H1 (cell line): Measurements from ENCODE around the gene VPS51. TPM values are rescaled to one million over a fixed set of nuclear protein-coding genes. Genes with fewer than 3 reads are reported as not detected.

Experiments used
- CTCF ChIA-PET: fragments of 300-600 bp; sonication (Branson Sonifier 250); formaldehyde crosslinking; loops from one replicate; lab custom pipeline; 2021; ENCODE audit not compliant: partially characterized antibody; lab: Charles Lee
- POLR2A ChIA-PET: fragments of 300-600 bp; sonication (Branson Sonifier 250); formaldehyde crosslinking; loops from one replicate; lab custom pipeline; 2021; ENCODE audit warnings: inconsistent platforms; ENCODE audit not compliant: partially characterized antibody; lab: Charles Lee
- DNase-seq, 2 experiments: peaks; one replicate each; pipeline versions ENCODE4 v3.0.0 to v3.0.0-alpha.2; 2010 to 2022; ENCODE audit warnings: low spot score in 2 of 2, low read depth in 1 of 2, mixed read lengths in 1 of 2
- FAIRE-seq: peaks from 2 replicates; lab custom pipeline; 2011; peaks lifted over from hg19 to GRCh38; lab: Jason Lieb, UNC
- H2AFZ ChIP-seq: 2 replicates; pipeline ENCODE4 v1.8.1; 2012; ENCODE audit warnings: low read length, inconsistent platforms
- H2AK5ac ChIP-seq: 2 replicates; pipeline ENCODE4 v1.6.1; 2013; ENCODE audit warnings: low read depth, low read length
- H2BK120ac ChIP-seq: replicated peaks from 2 replicates; pipeline ENCODE3; 2013; ENCODE audit warnings: low read depth, low read length, inconsistent platforms
- H2BK12ac ChIP-seq: 2 replicates; pipeline ENCODE4 v1.6.1; 2013; ENCODE audit warnings: low read depth, low read length
- H2BK15ac ChIP-seq: 2 replicates; pipeline ENCODE4 v1.6.1; 2013; ENCODE audit warnings: low read length
- H2BK20ac ChIP-seq: 2 replicates; pipeline ENCODE4 v1.6.1; 2013; ENCODE audit warnings: low read length
- H2BK5ac ChIP-seq: 2 replicates; pipeline ENCODE4 v1.6.1; 2013; ENCODE audit warnings: low read depth, low read length
- H3K14ac ChIP-seq: 2 replicates; pipeline ENCODE4 v1.6.1; 2013; ENCODE audit warnings: inconsistent platforms; ENCODE audit not compliant: insufficient read length
- H3K18ac ChIP-seq: 2 replicates; pipeline ENCODE4 v1.6.1; 2013; ENCODE audit warnings: low read length; ENCODE audit errors: extremely low read depth
- H3K23ac ChIP-seq: 2 replicates; pipeline ENCODE4 v1.6.1; 2013; ENCODE audit warnings: inconsistent platforms; ENCODE audit not compliant: insufficient read length
- H3K23me2 ChIP-seq: 2 replicates; pipeline ENCODE4 v1.6.1; 2013; ENCODE audit warnings: low read depth, low read length
- H3K27ac ChIP-seq: 2 replicates; pipeline ENCODE4 v1.6.1; 2011; ENCODE audit warnings: low read depth, low read length, inconsistent platforms
- H3K27me3 ChIP-seq, 4 experiments: replicated peaks in 1 of 4; 1 replicate in 1 of 4; 2 replicates in 3 of 4; pipeline versions ENCODE4 v1.6.1 to v1.8.1; 2011 to 2013; ENCODE audit warnings: low read length in 3 of 4, mild to moderate bottlenecking in 3 of 4, inconsistent platforms in 2 of 4, mixed read lengths in 2 of 4, moderate library complexity in 1 of 4; ENCODE audit not compliant: control insufficient read depth in 3 of 4, insufficient read depth in 3 of 4; ENCODE audit errors: extremely low read depth in 1 of 4
- H3K36me3 ChIP-seq, 4 experiments: 2 replicates each; pipeline versions ENCODE4 v1.6.1 to v1.8.1; 2011 to 2013; ENCODE audit warnings: mild to moderate bottlenecking in 4 of 4, low read length in 3 of 4, moderate library complexity in 2 of 4, control low read depth in 1 of 4, inconsistent platforms in 1 of 4; ENCODE audit not compliant: insufficient read depth in 4 of 4, control insufficient read depth in 2 of 4
- H3K4ac ChIP-seq: replicated peaks from 2 replicates; pipeline ENCODE3; 2013; ENCODE audit warnings: low read length, low read depth, mixed read lengths, inconsistent platforms; ENCODE audit not compliant: insufficient read length
- H3K4me1 ChIP-seq, 4 experiments: replicated peaks in 1 of 4; 1 replicate in 1 of 4; 2 replicates in 3 of 4; pipeline versions ENCODE4 v1.6.1 to v1.8.1; 2011 to 2013; ENCODE audit warnings: low read length in 3 of 4, inconsistent platforms in 2 of 4, mixed read lengths in 1 of 4; ENCODE audit not compliant: insufficient read depth in 4 of 4, control insufficient read depth in 3 of 4
- H3K4me2 ChIP-seq, 2 experiments: 2 replicates each; pipeline versions ENCODE4 v1.6.1 to v1.8.1; 2011 to 2013; ENCODE audit warnings: low read depth in 2 of 2, low read length in 2 of 2, control low read depth in 1 of 2, inconsistent platforms in 1 of 2, mild to moderate bottlenecking in 1 of 2; ENCODE audit not compliant: insufficient read depth in 1 of 2
- H3K4me3 ChIP-seq, 4 experiments: fragments of 200-600, 300-600 bp in 1 of 4; sonication (generic), shearing (Covaris generic), sonication (Bioruptor Twin) in 1 of 4; 2 replicates each; pipeline versions ENCODE4 v1.5.1 to v1.8.1; 2011 to 2016; ENCODE audit warnings: low read length in 4 of 4, low read depth in 3 of 4, control low read depth in 2 of 4, inconsistent platforms in 2 of 4, mild to moderate bottlenecking in 2 of 4, mixed read lengths in 1 of 4, moderate library complexity in 1 of 4; ENCODE audit not compliant: insufficient read depth in 2 of 4; ENCODE audit errors: extremely low read depth in 1 of 4
- H3K56ac ChIP-seq: replicated peaks from 2 replicates; pipeline ENCODE3; 2013; ENCODE audit warnings: low read depth, mild to moderate bottlenecking, mixed read lengths, low read length, inconsistent platforms; ENCODE audit not compliant: insufficient read length
- H3K79me1 ChIP-seq: 2 replicates; pipeline ENCODE4 v1.6.1; 2013; ENCODE audit warnings: low read depth, low read length, control low read depth
- H3K79me2 ChIP-seq, 2 experiments: 2 replicates each; pipeline versions ENCODE4 v1.6.1 to v1.8.1; 2012 to 2013; ENCODE audit warnings: low read length in 2 of 2, mild to moderate bottlenecking in 2 of 2, inconsistent platforms in 1 of 2; ENCODE audit not compliant: insufficient read depth in 2 of 2, control insufficient read depth in 1 of 2
- H3K9ac ChIP-seq, 4 experiments: replicated peaks in 1 of 4; 1 replicate in 1 of 4; 2 replicates in 3 of 4; pipeline versions ENCODE4 v1.6.1 to v1.8.1; 2011 to 2013; ENCODE audit warnings: low read depth in 3 of 4, low read length in 3 of 4, control low read depth in 2 of 4, mild to moderate bottlenecking in 2 of 4, moderate library complexity in 2 of 4, inconsistent platforms in 1 of 4; ENCODE audit errors: extremely low read depth in 1 of 4
- H3K9me3 ChIP-seq, 2 experiments: 2 replicates each; pipeline versions ENCODE4 v1.6.1 to v1.8.1; 2012 to 2013; ENCODE audit warnings: mild to moderate bottlenecking in 2 of 2, moderate library complexity in 2 of 2, control low read depth in 1 of 2, inconsistent platforms in 1 of 2, low read depth in 1 of 2, low read length in 1 of 2, mixed read lengths in 1 of 2; ENCODE audit not compliant: insufficient read depth in 2 of 2
- H4K20me1 ChIP-seq, 2 experiments: replicated peaks in 1 of 2; 2 replicates each; pipeline versions ENCODE3 to v1.8.1; 2011 to 2013; ENCODE audit warnings: inconsistent platforms in 2 of 2, low read length in 2 of 2, mild to moderate bottlenecking in 1 of 2; ENCODE audit not compliant: insufficient read depth in 2 of 2, control insufficient read depth in 1 of 2
- H4K5ac ChIP-seq: 2 replicates; pipeline ENCODE4 v1.6.1; 2013; ENCODE audit warnings: low read length, low read depth, mixed read lengths, inconsistent platforms; ENCODE audit not compliant: insufficient read length
- H4K8ac ChIP-seq: 2 replicates; pipeline ENCODE4 v1.8.0; 2013; ENCODE audit warnings: mild to moderate bottlenecking, moderate library complexity, low read length, inconsistent platforms; ENCODE audit not compliant: insufficient read depth; ENCODE audit errors: extremely low read depth
- H4K91ac ChIP-seq: replicated peaks from 2 replicates; pipeline ENCODE3; 2013; ENCODE audit warnings: low read length, mixed read lengths, inconsistent platforms; ENCODE audit not compliant: insufficient read length
- POLR2AphosphoS5 ChIP-seq: IDR thresholded peaks from 2 replicates; pipeline ENCODE4 v1.6.1; 2011; ENCODE audit warnings: low read depth, low read length
- SP1 ChIP-seq: IDR thresholded peaks from 2 replicates; pipeline ENCODE4 v1.6.1; 2011; ENCODE audit warnings: low read depth, low read length
- WGBS, 2 experiments: shearing (Covaris generic) in 1 of 2; methylation state at CpG; one replicate each; pipeline versions ENCODE4 v1.1.6 to v1.1.7; 2013 to 2015; ENCODE audit warnings: low lambda C conversion rate in 2 of 2, mixed read lengths in 2 of 2, inconsistent platforms in 1 of 2, low coverage in 1 of 2, missing lambda C conversion rate in 1 of 2; ENCODE audit not compliant: insufficient replicate concordance in 2 of 2, insufficient coverage in 1 of 2, insufficient read length in 1 of 2; ENCODE audit errors: extremely low coverage in 1 of 2, missing lambda C conversion rate in 1 of 2; 5-methylcytosine and 5-hydroxymethylcytosine counted together
- polyA plus RNA-seq, 7 experiments: library from polyadenylated mRNA; depleted of rRNA in 3 of 7; stranded (reverse) in 5 of 7; unstranded in 2 of 7; fragments of >200 nt in 5 of 7; fragments of 200-250 nt in 2 of 7; gene quantifications; 1 replicate in 5 of 7; 2 replicates in 1 of 7; 4 replicates in 1 of 7; pipeline versions ENCODE4 v1.2.1 to v1.2.3, GENCODE V29; 2011 to 2013; ENCODE audit warnings: missing spikeins in 2 of 7, mixed read lengths in 2 of 7
- total RNA-seq: library from RNA; stranded (reverse); fragmentation: NEBNext Ultra II Directional; extraction: Animal tissue kit (Norgen Biotek cat#: 25700); gene quantifications from 2 replicates; pipeline ENCODE4 v1.2.1, GENCODE V29; 2021

The VPS51 gene
- total and polyA plus RNA-seq, 2 of the 8 experiments (the other 6 are each of a cell fraction or from before 2014, with no cell fraction given) = 97.4 to 142 TPM

DNA sequence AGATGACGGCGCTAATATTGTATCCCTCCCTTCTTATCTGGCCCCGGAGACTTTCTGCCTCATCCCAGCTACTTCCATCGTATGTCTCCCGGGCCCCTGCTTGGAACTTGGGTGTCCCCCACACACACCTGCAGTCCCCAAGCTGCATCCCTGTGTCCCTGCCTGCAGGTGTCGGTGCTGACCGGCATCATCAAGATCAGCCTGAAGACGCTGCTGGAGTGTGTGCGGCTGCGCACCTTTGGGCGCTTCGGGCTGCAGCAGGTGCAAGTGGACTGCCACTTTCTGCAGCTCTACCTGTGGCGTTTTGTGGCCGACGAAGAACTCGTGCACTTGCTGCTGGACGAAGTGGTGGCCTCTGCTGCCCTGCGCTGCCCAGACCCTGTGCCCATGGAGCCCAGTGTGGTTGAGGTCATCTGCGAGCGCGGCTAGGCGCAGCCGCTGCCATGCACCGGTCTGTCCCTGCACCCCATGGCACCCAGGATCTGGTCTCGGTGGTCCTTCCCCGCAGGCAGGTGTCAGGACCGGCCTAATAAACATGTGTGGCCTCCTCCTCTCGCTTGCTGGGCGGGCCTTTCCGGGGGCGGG is 15.2 kb downstream of the VPS51 start:
- Histone ChIP-seq H2BK15ac (no peak overlapping the region; the same call in 1 of the 2 replicates), H3K9ac (no peak overlapping the region; a peak in 1 of 7 replicates), H4K5ac (no peak overlapping the region), H3K27ac (no peak overlapping the region), H2BK120ac (no peak overlapping the region), H4K20me1 (peaks cover 0 to 23% of the 10 kb centered on the region in 2 experiments), H2AFZ (no peak overlapping the region), H3K4me3 (peak overlapping the region in 3 of 4 experiments; percentile 5 to 90 (median 86); a peak in 2 of 8 replicates), H2AK5ac (peak overlapping the region; percentile 45; the same call in 1 of the 2 replicates), H2BK5ac (peak overlapping the region; percentile 88; the same call in 1 of the 2 replicates), H3K14ac (no peak overlapping the region), H3K9me3 (no peaks in the 10 kb centered on the region), H2BK20ac (0 out of 2 replicates have a peak overlapping the region, but pooled peaks have one; percentile 93), H3K56ac (no peak overlapping the region), H3K23ac (no peak overlapping the region), H3K79me1 (peaks cover 8% of the 10 kb centered on the region), H4K8ac (peak overlapping the region; percentile 22), H3K18ac (no peak overlapping the region; the same call in 1 of the 2 replicates), H3K4me1 (peaks cover 2 to 19% (median 13%) of the 10 kb centered on the region in 4 experiments), H3K36me3 (peaks cover 0 to 13% (median 3%) of the 10 kb centered on the region in 4 experiments; a peak in 2 of 8 replicates), H4K91ac (peak overlapping the region; percentile 72), H3K23me2 (peaks cover 12% of the 10 kb centered on the region; the same call in 1 of the 2 replicates), H3K27me3 (no peaks in the 10 kb centered on the region), H3K79me2 (peaks cover 0 to 5% of the 10 kb centered on the region in 2 experiments; a peak in 1 of 4 replicates), H3K4me2 (peak overlapping the region; percentile 71 to 95), H3K4ac (no peak overlapping the region), H2BK12ac (peak overlapping the region; percentile 68; the same call in 1 of the 2 replicates)
- FAIRE-seq (no peak), DNase-seq (no peak)
- whole genome bisulfite sequencing, 2 experiments = 64% methylated on average over 31 of the region's 31 CpGs; no CpG with 5 or more reads in 1 of the 2 experiments
- no peak for TF ChIP-seq SP1
- TF ChIP-seq POLR2AphosphoS5 = 0 out of 2 replicates have a peak, but pooled peaks have one; percentile 19
- ChIA-PET POLR2A (interaction anchor here (0.8 to 17.4 kb wide), 28 partner anchors 8 to 387 kb away, joined by 3 to 305 read pairs (median 4); partner anchors contain the start of genes ARL2, CAPN1, CDCA5 and FAU), CTCF (interaction anchor here (0.5 to 7.9 kb wide), 43 partner anchors 9 to 451 kb away, joined by 3 to 85 read pairs (median 4); partner anchors contain the start of genes ARL2, FAU, GPHA2 and MAJIN)
